Caki2 (cell line): Measurements from ENCODE around the gene CLEC16A. TPM values are rescaled to one million over a fixed set of nuclear protein-coding genes. Genes with fewer than 3 reads are reported as not detected.

ENCODE experiments used
- DNase-seq: peaks from one replicate; pipeline ENCODE4 v3.0.0-alpha.2; 2015; ENCODE audit warnings: low read depth
- in situ Hi-C: cut with HindIII; loops from 2 replicates; pipeline ENCODE4 v1.10.0; 2016; ENCODE audit warnings: low sequenced_read_pairs, low pct_unique_long_range_greater_than_20kb, mixed read lengths
- total RNA-seq: library from RNA; depleted of rRNA; stranded (reverse); fragments of >200 nt; shearing (Covaris generic); gene quantifications from 2 replicates; pipeline ENCODE4 v1.2.3, GENCODE V29; 2014; ENCODE audit warnings: low replicate concordance

Gene CLEC16A
- total RNA-seq, 1 experiment from 2014 or later = 17.7 TPM

GRCh38 chr16:11001611-11002010, 57.2 kb downstream of the CLEC16A start:
- in situ Hi-C loops = no loop called here

GRCh38 chr16:11003141-11003540, 58.8 kb downstream of the CLEC16A start:
- in situ Hi-C loops = no loop called here
- no peak for DNase-seq

More at GRCh38 chr16:11001611-11002010, 57.2 kb downstream of the CLEC16A start:
- DNase-seq = no peak

- DNase-seq = no peak
- in situ Hi-C loops = no loop called here
Measured at GRCh38 chr16:11004351-11004750, 60.0 kb downstream of the CLEC16A start.

GRCh38 chr16:11004973-11005610, 60.7 kb downstream of the CLEC16A start:
- no peak for DNase-seq
- in situ Hi-C loops = no loop called here

- in situ Hi-C loops = no loop called here
- no peak for DNase-seq
Measured at GRCh38 chr16:11005611-11005975, 61.2 kb downstream of the CLEC16A start.

- in situ Hi-C loops = no loop called here
- no peak for DNase-seq
Measured at GRCh38 chr16:11006656-11007055, 62.3 kb downstream of the CLEC16A start.

GRCh38 chr16:11007714-11008280, 63.4 kb downstream of the CLEC16A start:
- DNase-seq = no peak
- in situ Hi-C loops = no loop called here

- no peak for DNase-seq
- in situ Hi-C loops = no loop called here
Measured at GRCh38 chr16:11009027-11009755, 64.8 kb downstream of the CLEC16A start.

GRCh38 chr16:11010575-11011221, 66.3 kb downstream of the CLEC16A start:
- in situ Hi-C loops = no loop called here
- DNase-seq = no peak

- no peak for DNase-seq
- in situ Hi-C loops = no loop called here
Measured at GRCh38 chr16:11011326-11011725, 67.0 kb downstream of the CLEC16A start.

GRCh38 chr16:11012841-11013240, 68.5 kb downstream of the CLEC16A start:
- no peak for DNase-seq
- in situ Hi-C loops = no loop called here

- in situ Hi-C loops = no loop called here
- no peak for DNase-seq
Measured at GRCh38 chr16:11014136-11014535, 69.8 kb downstream of the CLEC16A start.

GRCh38 chr16:11015076-11015475, 70.7 kb downstream of the CLEC16A start:
- DNase-seq = no peak
- in situ Hi-C loops = no loop called here

- in situ Hi-C loops = no loop called here
- DNase-seq = no peak
Measured at GRCh38 chr16:11015607-11016006, 71.2 kb downstream of the CLEC16A start.

- DNase-seq = peak; percentile 26
- in situ Hi-C loops = no loop called here
Measured at GRCh38 chr16:11016524-11016988, 72.2 kb downstream of the CLEC16A start.

GRCh38 chr16:11016993-11017392, 72.6 kb downstream of the CLEC16A start:
- in situ Hi-C loops = no loop called here

GRCh38 chr16:11017499-11017898, 73.1 kb downstream of the CLEC16A start:
- in situ Hi-C loops = no loop called here
- DNase-seq = no peak

More at GRCh38 chr16:11016993-11017392, 72.6 kb downstream of the CLEC16A start:
- DNase-seq = peak; percentile 61

- in situ Hi-C loops = no loop called here
- no peak for DNase-seq
Measured at GRCh38 chr16:11020388-11020787, 76.0 kb downstream of the CLEC16A start.
